Transverse colon (tissue), 4 donors: Measurements from ENCODE around the gene ACTN1. TPM values are rescaled to one million over a fixed set of nuclear protein-coding genes. Genes with fewer than 3 reads are reported as not detected.

ENCODE experiments used
- DNase-seq: peaks from one replicate; pipeline ENCODE4 v3.0.0-alpha.2; 2019
- H3K27ac ChIP-seq, 4 donors: fragments of 200-600 bp; sonication (generic); 2 replicates each; pipeline ENCODE4 v1.5.1; 2016 to 2018; ENCODE audit warnings: inconsistent platforms in 4 of 4
- H3K27me3 ChIP-seq: fragments of 200-600 bp; sonication (generic); 2 replicates; pipeline ENCODE4 v1.5.1; 2017; ENCODE audit warnings: inconsistent platforms
- H3K36me3 ChIP-seq, 4 donors: fragments of 200-600 bp; sonication (generic); 2 replicates each; pipeline ENCODE4 v1.5.1; 2017 to 2019; ENCODE audit warnings: inconsistent platforms in 4 of 4
- H3K4me1 ChIP-seq, 4 donors: fragments of 200-600 bp; sonication (generic); 2 replicates each; pipeline ENCODE4 v1.5.1; 2017 to 2020; ENCODE audit warnings: inconsistent platforms in 4 of 4
- H3K4me3 ChIP-seq, 4 donors: fragments of 200-600 bp; sonication (generic); 1 replicate in 1 of 4; 2 replicates in 3 of 4; pipeline versions ENCODE4 v1.5.1 to v1.6.1; 2017 to 2019; ENCODE audit warnings: inconsistent platforms in 4 of 4
- H3K9me3 ChIP-seq, 2 donors: fragments of 200-600 bp; sonication (generic); 2 replicates each; pipeline ENCODE4 v1.5.1; 2017 to 2019; ENCODE audit warnings: inconsistent platforms in 2 of 2
- CTCF ChIP-seq, 5 experiments: fragments of 200-600 bp in 3 of 5; fragments of 450-650 bp in 2 of 5; sonication (generic) in 3 of 5; IDR thresholded peaks; 1 replicate in 2 of 5; 2 replicates in 3 of 5; pipeline ENCODE4 v1.5.1; 2016 to 2017; ENCODE audit warnings: antibody characterized with exemption in 5 of 5, inconsistent platforms in 3 of 5, mild to moderate bottlenecking in 2 of 5, moderate library complexity in 1 of 5
- EP300 ChIP-seq: sonication (generic); formaldehyde crosslinking; IDR thresholded peaks from one replicate; pipeline ENCODE4 v1.6.1; 2017; ENCODE audit warnings: antibody characterized with exemption, low read depth
- POLR2A ChIP-seq: fragments of 450-650 bp; IDR thresholded peaks from one replicate; pipeline ENCODE4 v1.6.1; 2016; ENCODE audit warnings: antibody characterized with exemption, mild to moderate bottlenecking, moderate library complexity
- POLR2AphosphoS5 ChIP-seq, 3 donors: sonication (generic); formaldehyde crosslinking; IDR thresholded peaks; one replicate each; pipeline ENCODE4 v1.6.1; 2016; ENCODE audit warnings: antibody characterized with exemption in 3 of 3
- WGBS, 2 donors: methylation state at CpG; one replicate each; pipeline ENCODE4 v1.1.5; 2018; ENCODE audit warnings: low coverage in 1 of 2; 5-methylcytosine and 5-hydroxymethylcytosine counted together
- in situ Hi-C, 4 donors: fragments of 200-750 bp; cut with MboI; loops; one replicate each; pipeline versions ENCODE4 v1.15.0 to v1.15.1; 2017; ENCODE audit warnings: low sequenced_read_pairs in 3 of 4, low pct_ligation_motif_present in 1 of 4, low pct_unique_long_range_greater_than_20kb in 1 of 4
- intact Hi-C: fragments of 100-400 bp; cut with DNase I; formaldehyde crosslinking; loops from one replicate; pipeline ENCODE4 v1.15.1; 2023; ENCODE audit warnings: low total_unique reads
- total RNA-seq, 4 donors: library from RNA; depleted of rRNA; stranded (reverse); fragments of >200 nt; gene quantifications; one replicate each; pipeline ENCODE4 v1.1.0, GENCODE V29; 2016

The ACTN1 gene
- total RNA-seq, 4 donors from 2014 or later = 127 to 403 (median 197) TPM

GRCh38 chr14:68966872-68967301 is 12.2 kb downstream of the ACTN1 start:
- H3K27me3 ChIP-seq = no peaks in the 10 kb centered on the region
- no peaks in the 10 kb centered on the region for H3K36me3 ChIP-seq
- H3K4me3 ChIP-seq = no peak overlapping the region
- 20 to 45% methylated on average over 1 to 3 of the region's 3 CpGs for WGBS, 2 donors
- H3K4me1 ChIP-seq = peaks cover 70 to 100% (median 80%) of the 10 kb centered on the region in 4 donors
- intact Hi-C loops = no loop called here
- in situ Hi-C loops = no loop called here
- no peaks in the 10 kb centered on the region for H3K9me3 ChIP-seq
- TF ChIP-seq CTCF (IDR thresholded peaks at IDR 0.05) (no peak), EP300 (no peak), POLR2A (no peak), POLR2AphosphoS5 (IDR thresholded peaks at IDR 0.05) (no peak)
- peak overlapping the region; percentile 93 to 99 (median 96) for H3K27ac ChIP-seq
- DNase-seq = no peak

GRCh38 chr14:68965261-68965761 is 13.8 kb downstream of the ACTN1 start:
- in situ Hi-C loops = no loop called here
- Histone ChIP-seq H3K4me3 (no peak overlapping the region), H3K9me3 (no peaks in the 10 kb centered on the region), H3K4me1 (peaks cover 61 to 95% (median 76%) of the 10 kb centered on the region in 4 donors), H3K36me3 (no peaks in the 10 kb centered on the region), H3K27ac (peak overlapping the region; percentile 93 to 99 (median 96)), H3K27me3 (no peaks in the 10 kb centered on the region)
- TF ChIP-seq EP300 = no peak
- TF ChIP-seq POLR2A = no peak
- intact Hi-C loops = no loop called here
- no peak for DNase-seq

DNA sequence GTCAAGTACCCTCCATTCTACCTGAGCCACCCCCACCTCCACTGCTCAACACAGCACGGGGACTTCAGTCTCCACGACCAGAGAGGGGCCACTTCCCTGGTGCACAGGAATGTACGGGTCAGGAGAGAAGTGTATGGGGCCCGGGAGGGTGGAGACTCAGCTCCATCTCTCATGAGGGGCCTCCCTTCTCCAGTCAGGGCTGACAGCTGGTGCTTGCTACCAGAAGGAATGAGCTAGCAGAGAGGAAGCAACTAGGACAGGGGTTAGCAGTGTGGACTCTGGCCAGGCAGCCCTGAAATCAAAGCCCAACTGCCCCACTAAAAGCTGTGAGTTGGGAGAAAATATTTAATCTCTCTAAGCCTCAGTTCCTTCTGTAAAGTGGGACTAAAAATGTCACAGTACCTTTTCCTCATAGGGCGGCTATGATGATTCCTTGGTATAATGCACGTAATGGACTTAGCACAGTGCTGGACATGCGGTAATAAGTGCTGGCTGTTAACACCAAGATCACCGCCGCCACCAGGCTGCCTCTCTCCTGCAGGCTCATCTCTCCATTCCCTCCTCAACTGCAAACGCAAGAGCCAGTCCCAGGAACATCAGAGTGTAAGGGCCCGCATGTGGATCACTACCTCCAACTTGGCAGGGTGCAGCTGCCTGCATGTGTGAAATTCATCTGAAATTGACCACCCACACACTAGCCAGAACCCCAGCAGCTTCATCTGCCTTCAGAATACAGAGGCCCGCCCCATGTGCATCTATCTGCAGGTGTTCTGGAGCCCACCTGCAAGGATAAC is 14.6 kb downstream of the ACTN1 start:
- H3K9me3 ChIP-seq = no peaks in the 10 kb centered on the region
- H3K4me3 ChIP-seq = no peak overlapping the region
- H3K4me1 ChIP-seq = peaks cover 54 to 87% (median 69%) of the 10 kb centered on the region in 4 donors
- no peak for TF ChIP-seq EP300
- no peak for TF ChIP-seq POLR2AphosphoS5 (IDR thresholded peaks at IDR 0.05)
- no peak for TF ChIP-seq CTCF (IDR thresholded peaks at IDR 0.05)
- TF ChIP-seq POLR2A = no peak
- H3K27ac ChIP-seq = peak overlapping the region; percentile 93 to 99 (median 96)
- DNase-seq = peak; percentile 66
- intact Hi-C loops = no loop called here
- WGBS, 2 donors = 28 to 39% methylated on average over 4 to 12 of the region's 12 CpGs
- H3K27me3 ChIP-seq = no peaks in the 10 kb centered on the region
- H3K36me3 ChIP-seq = no peaks in the 10 kb centered on the region
- in situ Hi-C loops = no loop called here

GRCh38 chr14:68962681-68963080 is 16.4 kb downstream of the ACTN1 start:
- H3K27ac ChIP-seq = peak overlapping the region; percentile 93 to 99 (median 96)
- in situ Hi-C loops = no loop called here

More at GRCh38 chr14:68962681-68963080, 16.4 kb downstream of the ACTN1 start:
- 87% methylated on average over 3 of the region's 3 CpGs; no CpG with 5 or more reads in 1 of the 2 donors for WGBS, 2 donors
- Histone ChIP-seq H3K36me3 (no peaks in the 10 kb centered on the region), H3K9me3 (no peaks in the 10 kb centered on the region), H3K27me3 (no peaks in the 10 kb centered on the region), H3K4me1 (peaks cover 61 to 87% (median 70%) of the 10 kb centered on the region in 4 donors), H3K4me3 (no peak overlapping the region)
- intact Hi-C loops = no loop called here
- no peak for TF ChIP-seq POLR2A
- TF ChIP-seq CTCF (IDR thresholded peaks at IDR 0.05) = no peak
- TF ChIP-seq EP300 = no peak
- no peak for TF ChIP-seq POLR2AphosphoS5 (IDR thresholded peaks at IDR 0.05)
- no peak for DNase-seq
